ENCODE measurements around the gene ACO2. TPM values are rescaled to one million over a fixed set of nuclear protein-coding genes. Genes with fewer than 3 reads are reported as not detected.
A peak's percentile ranks its signal among the peaks of the same experiment; 100 is the strongest.

The ACO2 gene
- total and polyA plus RNA-seq, 2 of the 13 experiments (the other 11 are each of a cell fraction or from before 2014, with no cell fraction given) = 19.2 to 45.6 TPM

- 0 out of 2 replicates have a peak, but pooled peaks have one; percentile 20 for TF ChIP-seq ZFP91 (CRISPR knock-in tag; IDR thresholded peaks at IDR 0.05; ENCODE audit: borderline replicate concordance)
- peak; percentile 95 for TF ChIP-seq ZNF441 (CRISPR knock-in tag; IDR thresholded peaks at IDR 0.05; ENCODE audit: borderline replicate concordance)
- peak; percentile 85 for TF ChIP-seq ZFX (CRISPR knock-in tag; IDR thresholded peaks at IDR 0.05; ENCODE audit: low read depth)
- 0 out of 2 replicates have a peak, but pooled peaks have one; percentile 33 for TF ChIP-seq KDM6A (CRISPR knock-in tag; IDR thresholded peaks at IDR 0.05; ENCODE audit: low read depth)
- TF ChIP-seq ZBTB7B (CRISPR knock-in tag; IDR thresholded peaks at IDR 0.05) = peak; percentile 58; the same call in 1 of the 2 replicates
- TF ChIP-seq ARID5B (CRISPR knock-in tag; IDR thresholded peaks at IDR 0.05) = peak; percentile 52; the same call in 1 of the 2 replicates
- TF ChIP-seq GFI1 (CRISPR knock-in tag; IDR thresholded peaks at IDR 0.05; ENCODE audit: borderline replicate concordance) = no peak
- 0 out of 2 replicates have a peak, but pooled peaks have one; percentile 10 for TF ChIP-seq FOXP4 (CRISPR knock-in tag; IDR thresholded peaks at IDR 0.05)
- TF ChIP-seq RBM22 (optimal IDR thresholded peaks at IDR 0.05; ENCODE audit: low read length) = peak; percentile 88
- no peak for TF ChIP-seq ZBTB34 (CRISPR knock-in tag; IDR thresholded peaks at IDR 0.05)
- TF ChIP-seq SOX5 (CRISPR knock-in tag; IDR thresholded peaks at IDR 0.05; ENCODE audit: borderline replicate concordance) = peak; percentile 74; the same call in 1 of the 2 replicates
- TF ChIP-seq ZBTB38 (CRISPR knock-in tag; IDR thresholded peaks at IDR 0.05) = peak; percentile 30; the same call in 1 of the 2 replicates
- TF ChIP-seq PHF21A (CRISPR knock-in tag; IDR thresholded peaks at IDR 0.05) = no peak
- no peak; the same call in 1 of the 2 replicates for TF ChIP-seq ZNF280B (CRISPR knock-in tag; IDR thresholded peaks at IDR 0.05; ENCODE audit: borderline replicate concordance)
- 0 out of 2 replicates have a peak, but pooled peaks have one; percentile 34 for TF ChIP-seq ZNF292 (CRISPR knock-in tag; IDR thresholded peaks at IDR 0.05; ENCODE audit: borderline replicate concordance, low read depth)
- peak; percentile 26; the same call in 1 of the 2 replicates for TF ChIP-seq PBX2 (CRISPR knock-in tag; IDR thresholded peaks at IDR 0.05)
These were observed 60.1 kb downstream of the ACO2 start (continued) for GRCh38 chr22:41528938-41529561.

All from HepG2 (cell line).